Hepatocyte (in vitro differentiated cells): ENCODE results near the gene TSPEAR. TPM values are rescaled to one million over a fixed set of nuclear protein-coding genes. Genes with fewer than 3 reads are reported as not detected.

Experiments
- DNase-seq: peaks from one replicate; pipeline ENCODE4 v3.0.0-alpha.2; 2016; ENCODE audit warnings: low spot score
- H2AFZ ChIP-seq: fragments of 200-600 bp; sonication (generic); 2 replicates; pipeline ENCODE4 v1.6.0; 2016; ENCODE audit warnings: antibody characterized with exemption, mild to moderate bottlenecking
- H3K27ac ChIP-seq: fragments of 200-600 bp; sonication (generic); 2 replicates; pipeline ENCODE4 v1.5.1; 2016; ENCODE audit warnings: mild to moderate bottlenecking
- H3K27me3 ChIP-seq: fragments of 200-600 bp; sonication (generic); 2 replicates; pipeline ENCODE4 v1.6.1; 2016
- H3K36me3 ChIP-seq: fragments of 200-600 bp; sonication (generic); replicated peaks from 2 replicates; pipeline ENCODE4 v1.5.1; 2016; ENCODE audit warnings: low read depth; ENCODE audit not compliant: insufficient read depth
- H3K4me1 ChIP-seq: fragments of 200-600 bp; sonication (generic); 2 replicates; pipeline ENCODE4 v1.5.1; 2016; ENCODE audit warnings: mild to moderate bottlenecking, moderate library complexity; ENCODE audit not compliant: insufficient read depth
- H3K4me2 ChIP-seq: fragments of 200-600 bp; sonication (generic); 2 replicates; pipeline ENCODE4 v1.6.0; 2016
- H3K4me3 ChIP-seq: fragments of 200-600 bp; sonication (generic); 2 replicates; pipeline ENCODE4 v1.5.1; 2016; ENCODE audit warnings: mild to moderate bottlenecking
- H3K79me2 ChIP-seq: fragments of 200-600 bp; sonication (generic); 2 replicates; pipeline ENCODE4 v1.6.0; 2017; ENCODE audit warnings: mild to moderate bottlenecking
- H3K9me2 ChIP-seq: fragments of 200-600 bp; sonication (generic); replicated peaks from 2 replicates; pipeline ENCODE4 v1.6.0; 2017; ENCODE audit warnings: mild to moderate bottlenecking; ENCODE audit not compliant: insufficient read depth
- H3K9me3 ChIP-seq: fragments of 200-600 bp; sonication (generic); 2 replicates; pipeline ENCODE4 v1.5.1; 2016; ENCODE audit warnings: low read depth, mild to moderate bottlenecking
- H4K20me1 ChIP-seq: fragments of 200-600 bp; sonication (generic); 2 replicates; pipeline ENCODE4 v1.6.0; 2016; ENCODE audit warnings: mild to moderate bottlenecking; ENCODE audit not compliant: insufficient read depth, poor library complexity, severe bottlenecking
- CTCF ChIP-seq: fragments of 200-600 bp; sonication (generic); IDR thresholded peaks from 2 replicates; pipeline ENCODE4 v1.5.1; 2016; ENCODE audit warnings: antibody characterized with exemption, mild to moderate bottlenecking; ENCODE audit not compliant: poor library complexity
- EZH2 ChIP-seq: fragments of 200-600 bp; sonication (generic); IDR thresholded peaks from 2 replicates; pipeline ENCODE4 v1.6.1; 2016; ENCODE audit warnings: antibody characterized with exemption, mild to moderate bottlenecking, borderline replicate concordance
- EZH2phosphoT487 ChIP-seq: fragments of 200-600 bp; sonication (generic); IDR thresholded peaks from one replicate; pipeline ENCODE4 v1.6.1; 2018; ENCODE audit warnings: antibody characterized with exemption, mild to moderate bottlenecking, low read depth, moderate library complexity; ENCODE audit not compliant: unreplicated experiment, severe bottlenecking
- WGBS: methylation state at CpG from one replicate; pipeline ENCODE4 v1.1.6; 2016; ENCODE audit warnings: low lambda C conversion rate; ENCODE audit errors: missing lambda C conversion rate; 5-methylcytosine and 5-hydroxymethylcytosine counted together
- polyA plus RNA-seq: library from polyadenylated mRNA; unstranded; fragments of >200 nt; fragmentation: Nextera tagmentation; extraction: Ambion mirVana; gene quantifications from 2 replicates; pipeline ENCODE4 v1.2.1, GENCODE V29; 2016
- total RNA-seq: library from RNA; depleted of rRNA; stranded (reverse); fragments of >200 nt; gene quantifications from 2 replicates; pipeline ENCODE4 v1.2.3, GENCODE V29; 2014

The TSPEAR gene
- total and polyA plus RNA-seq, 2 experiments from 2014 or later = 0.35 TPM; not detected in 1

- no peaks in the 10 kb centered on the region for H3K9me2 ChIP-seq
- no peak for DNase-seq
- H3K79me2 ChIP-seq = no peaks in the 10 kb centered on the region
- H3K4me3 ChIP-seq = no peak overlapping the region
- TF ChIP-seq CTCF (no peak), EZH2 (no peak), EZH2phosphoT487 (no peak)
- no peak overlapping the region for H2AFZ ChIP-seq
- no peaks in the 10 kb centered on the region for H4K20me1 ChIP-seq
- no peak overlapping the region for H3K4me2 ChIP-seq
- peaks cover 8% of the 10 kb centered on the region for H3K9me3 ChIP-seq
- peaks cover 3% of the 10 kb centered on the region for H3K4me1 ChIP-seq
- H3K27me3 ChIP-seq = peaks cover 16% of the 10 kb centered on the region
- no peaks in the 10 kb centered on the region for H3K36me3 ChIP-seq
- WGBS = 88% methylated on average over 8 of the region's 8 CpGs
- H3K27ac ChIP-seq = no peak overlapping the region
Measured at GRCh38 chr21:44695641-44696040, 15.7 kb downstream of the TSPEAR start.

GRCh38 chr21:44695184-44695583, 16.2 kb downstream of the TSPEAR start:
- Histone ChIP-seq H3K4me2 (no peak overlapping the region), H3K4me1 (peaks cover 3% of the 10 kb centered on the region), H3K27me3 (peaks cover 18% of the 10 kb centered on the region), H3K9me3 (peaks cover 8% of the 10 kb centered on the region), H4K20me1 (no peaks in the 10 kb centered on the region), H3K27ac (no peak overlapping the region), H3K36me3 (no peaks in the 10 kb centered on the region), H3K79me2 (no peaks in the 10 kb centered on the region), H3K9me2 (no peaks in the 10 kb centered on the region), H3K4me3 (no peak overlapping the region), H2AFZ (no peak overlapping the region)
- DNase-seq = no peak
- TF ChIP-seq EZH2phosphoT487 (no peak), EZH2 (no peak), CTCF (no peak)
- 78% methylated on average over 8 of the region's 8 CpGs for WGBS

- 82% methylated on average over 11 of the region's 11 CpGs for WGBS
- H3K9me2 ChIP-seq = no peaks in the 10 kb centered on the region
Measured at GRCh38 chr21:44694776-44695175, 16.6 kb downstream of the TSPEAR start.

More at GRCh38 chr21:44694776-44695175, 16.6 kb downstream of the TSPEAR start:
- H3K4me3 ChIP-seq = no peak overlapping the region
- no peak overlapping the region for H2AFZ ChIP-seq
- peaks cover 17% of the 10 kb centered on the region for H3K27me3 ChIP-seq
- no peak for TF ChIP-seq EZH2
- no peak for TF ChIP-seq EZH2phosphoT487
- no peak for TF ChIP-seq CTCF
- H3K4me1 ChIP-seq = peaks cover 3% of the 10 kb centered on the region
- H4K20me1 ChIP-seq = no peaks in the 10 kb centered on the region
- no peaks in the 10 kb centered on the region for H3K36me3 ChIP-seq
- H3K27ac ChIP-seq = no peak overlapping the region
- no peaks in the 10 kb centered on the region for H3K79me2 ChIP-seq
- H3K4me2 ChIP-seq = no peak overlapping the region
- H3K9me3 ChIP-seq = peaks cover 8% of the 10 kb centered on the region
- DNase-seq = no peak
